H1 (cell line): ENCODE measurements around the gene LPO. TPM values are rescaled to one million over a fixed set of nuclear protein-coding genes. Genes with fewer than 3 reads are reported as not detected.

Source experiments
- CHD7 ChIP-seq: fragments of 300-600 bp; sonication (generic); IDR thresholded peaks from 2 replicates; pipeline ENCODE4 v1.7.1; 2012; ENCODE audit warnings: low read length, moderate library complexity, mild to moderate bottlenecking, inconsistent platforms; ENCODE audit not compliant: insufficient replicate concordance
- GTF2F1 ChIP-seq: IDR thresholded peaks from 2 replicates; pipeline ENCODE4 v1.6.1; 2012; ENCODE audit warnings: low read depth, low read length, improper control_type of control experiment, borderline replicate concordance
- MAX ChIP-seq: IDR thresholded peaks from 2 replicates; pipeline ENCODE4 v1.6.1; 2012; ENCODE audit warnings: inconsistent platforms
- POLR2A ChIP-seq, 2 experiments: IDR thresholded peaks; 1 replicate in 1 of 2; 2 replicates in 1 of 2; pipeline ENCODE4 v1.6.1; 2011; ENCODE audit warnings: low read depth in 2 of 2, low read length in 2 of 2, mild to moderate bottlenecking in 2 of 2; ENCODE audit errors: control extremely low read depth in 1 of 2
- RNF2 ChIP-seq: fragments of 200-900, 300-1000 bp; sonication (generic); IDR thresholded peaks from 2 replicates; pipeline ENCODE4 v1.7.1; 2016; ENCODE audit warnings: borderline replicate concordance, low read depth, mild to moderate bottlenecking, antibody characterized with exemption, low read length; ENCODE audit not compliant: poor library complexity, severe bottlenecking; ENCODE audit errors: missing control alignments
- SIN3A ChIP-seq, 2 experiments: IDR thresholded peaks in 1 of 2; conservative IDR thresholded peaks in 1 of 2; 2 replicates each; pipeline ENCODE4 v1.6.1; 2011 to 2012; ENCODE audit warnings: low read length in 2 of 2, improper control_type of control experiment in 1 of 2, low read depth in 1 of 2, mild to moderate bottlenecking in 1 of 2
- TAF1 ChIP-seq: IDR thresholded peaks from 2 replicates; pipeline ENCODE4 v1.6.1; 2011; ENCODE audit warnings: mild to moderate bottlenecking, low read depth, low read length
- polyA plus RNA-seq, 7 experiments: library from polyadenylated mRNA; depleted of rRNA in 3 of 7; stranded (reverse) in 5 of 7; unstranded in 2 of 7; fragments of >200 nt in 5 of 7; fragments of 200-250 nt in 2 of 7; gene quantifications; 1 replicate in 5 of 7; 2 replicates in 1 of 7; 4 replicates in 1 of 7; pipeline versions ENCODE4 v1.2.1 to v1.2.3, GENCODE V29; 2011 to 2013; ENCODE audit warnings: missing spikeins in 2 of 7, mixed read lengths in 2 of 7
- total RNA-seq: library from RNA; stranded (reverse); fragmentation: NEBNext Ultra II Directional; extraction: Animal tissue kit (Norgen Biotek cat#: 25700); gene quantifications from 2 replicates; pipeline ENCODE4 v1.2.1, GENCODE V29; 2021

LPO gene
- total and polyA plus RNA-seq, 2 of the 8 experiments (the other 6 are each of a cell fraction or from before 2014, with no cell fraction given), result 0.38 to 0.52 TPM

GRCh38 chr17:58265271-58265670 lies 26.9 kb downstream of the LPO start (continued):
- no peak for TF ChIP-seq CHD7
- no peak for TF ChIP-seq SIN3A (conservative IDR thresholded peaks at IDR 0.05 in 1 of 2, IDR thresholded peaks at IDR 0.05 in 1 of 2; ENCODE audit: low read depth in 1 of 2, low read length in 2 of 2)
- TF ChIP-seq MAX, result no peak
- TF ChIP-seq TAF1, result no peak
- TF ChIP-seq GTF2F1, result no peak
- no peak for TF ChIP-seq POLR2A (IDR thresholded peaks at IDR 0.05; ENCODE audit: control extremely low read depth in 1 of 2, low read depth in 2 of 2, low read length in 2 of 2)
- no peak for TF ChIP-seq RNF2
- TF ChIP-seq, all 59 proteins: peak for 0
